Adrenal gland (tissue), 5 donors: ENCODE measurements around the gene NPSR1.

Experiments
- CTCF ChIP-seq, 6 experiments: fragments of 450-650 bp in 4 of 6; fragments of 200-600 bp in 2 of 6; sonication (generic) in 1 of 6; IDR thresholded peaks; 1 replicate in 5 of 6; 2 replicates in 1 of 6; pipeline versions ENCODE4 v1.5.1 to v1.8.0; 2016 to 2021; ENCODE audit warnings: antibody characterized with exemption in 6 of 6, mild to moderate bottlenecking in 2 of 6, moderate library complexity in 1 of 6
- POLR2A ChIP-seq, 2 donors: fragments of 450-650 bp; IDR thresholded peaks; one replicate each; pipeline ENCODE4 v1.6.1; 2017; ENCODE audit warnings: antibody characterized with exemption in 2 of 2, mild to moderate bottlenecking in 2 of 2, moderate library complexity in 1 of 2
- donor health status: DM: no; HTN: no; CAD: no.

- TF ChIP-seq CTCF (IDR thresholded peaks at IDR 0.05) (no peak), POLR2A (IDR thresholded peaks at IDR 0.05) (no peak)
These were observed 192.7 kb downstream of the NPSR1 start for GRCh38 chr7:34850681-34851080.
